NK-92 (cell line): ENCODE measurements around the gene ZMYND19.
"Not testable (repeated sequence)": the region's sequence is repeated elsewhere in the genome, so short reads cannot be mapped to it uniquely, and the experiment has no call there.

Experiments used
- DNase-seq: peaks from one replicate; lab custom pipeline; 2025; ENCODE audit not compliant: unreplicated experiment; lab: John Stamatoyannopoulos, UW

Gene ZMYND19

GRCh38 chr9:137534256-137535119 is 55.8 kb downstream of the ZMYND19 start:
- no peak for DNase-seq

GRCh38 chr9:137532891-137533468 is 57.3 kb downstream of the ZMYND19 start:
- DNase-seq = not testable (repeated sequence)
